Esophagus muscularis mucosa (tissue), 4 donors: Measurements from ENCODE around the gene CDK14. TPM values are rescaled to one million over a fixed set of nuclear protein-coding genes. Genes with fewer than 3 reads are reported as not detected.

Experiments
- DNase-seq: peaks from one replicate; pipeline ENCODE4 v3.0.0-alpha.2; 2017; ENCODE audit errors: extremely low spot score
- H3K27ac ChIP-seq, 4 donors: fragments of 200-600 bp; sonication (generic); replicated peaks in 1 of 4; 1 replicate in 3 of 4; 2 replicates in 1 of 4; pipeline ENCODE4 v1.5.1; 2016 to 2019; ENCODE audit warnings: mild to moderate bottlenecking in 1 of 4
- H3K27me3 ChIP-seq, 4 donors: fragments of 200-600 bp; sonication (generic); one replicate each; pipeline versions ENCODE4 v1.5.1 to v1.6.0; 2016 to 2019
- H3K36me3 ChIP-seq, 4 donors: fragments of 200-600 bp; sonication (generic); one replicate each; pipeline ENCODE4 v1.5.1; 2016 to 2019
- H3K4me1 ChIP-seq, 4 donors: fragments of 200-600 bp; sonication (generic); one replicate each; pipeline ENCODE4 v1.5.1; 2016 to 2019
- H3K4me3 ChIP-seq, 4 donors: fragments of 200-600 bp; sonication (generic); 1 replicate in 2 of 4; 2 replicates in 2 of 4; pipeline ENCODE4 v1.5.1; 2016 to 2019; ENCODE audit warnings: mild to moderate bottlenecking in 4 of 4, moderate library complexity in 1 of 4
- H3K9me3 ChIP-seq, 4 donors: fragments of 200-600 bp; sonication (generic); 1 replicate in 3 of 4; 2 replicates in 1 of 4; pipeline ENCODE4 v1.5.1; 2016 to 2019
- EP300 ChIP-seq: sonication (generic); formaldehyde crosslinking; IDR thresholded peaks from one replicate; pipeline ENCODE4 v1.6.1; 2017; ENCODE audit warnings: antibody characterized with exemption
- POLR2A ChIP-seq: fragments of 450-650 bp; IDR thresholded peaks from one replicate; pipeline ENCODE4 v1.6.1; 2017; ENCODE audit warnings: antibody characterized with exemption, moderate library complexity, mild to moderate bottlenecking, low read depth
- POLR2AphosphoS5 ChIP-seq, 2 donors: sonication (generic); formaldehyde crosslinking; IDR thresholded peaks; one replicate each; pipeline ENCODE4 v1.6.1; 2017; ENCODE audit warnings: antibody characterized with exemption in 2 of 2
- WGBS: methylation state at CpG from one replicate; pipeline ENCODE4 v1.1.5; 2018; 5-methylcytosine and 5-hydroxymethylcytosine counted together
- intact Hi-C: fragments of 100-400 bp; cut with DNase I; formaldehyde crosslinking; loops from one replicate; pipeline ENCODE4 v1.15.1; 2023
- total RNA-seq, 4 donors: library from RNA; depleted of rRNA; stranded (reverse); fragments of >200 nt; gene quantifications; one replicate each; pipeline versions ENCODE4 v1.1.0 to v1.2.1, GENCODE V29; 2016
- TF ChIP-seq, protein P1 (sequence below), 3 experiments: fragments of 200-600 bp in 2 of 3; fragments of 450-650 bp in 1 of 3; sonication (generic) in 2 of 3; IDR thresholded peaks; one replicate each; pipeline ENCODE4 v1.5.1; 2017 to 2019; ENCODE audit warnings: antibody characterized with exemption in 3 of 3, mild to moderate bottlenecking in 2 of 3, moderate library complexity in 1 of 3

The CDK14 gene
- total RNA-seq, 4 donors from 2014 or later = 9.6 to 17.7 (median 14.3) TPM

DNA sequence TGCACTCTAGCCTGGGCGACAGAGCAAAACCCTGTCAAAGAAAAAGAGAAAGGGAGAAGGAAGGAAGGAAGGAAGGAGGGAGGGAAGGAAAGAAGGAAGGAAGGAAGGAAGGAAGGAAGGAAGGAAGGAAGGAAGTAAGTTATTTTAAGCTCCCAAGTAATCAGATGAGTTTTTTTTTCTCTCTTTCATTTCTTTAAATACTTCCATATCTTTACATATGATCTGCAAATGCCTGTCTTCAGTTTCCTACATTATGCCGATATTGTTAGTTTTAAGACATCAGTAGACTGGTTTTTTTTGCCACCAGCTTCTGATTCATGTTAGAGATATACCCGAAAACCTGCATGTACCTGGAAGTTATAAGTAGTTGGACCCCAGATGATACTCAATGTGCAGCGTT, 495.5 kb downstream of the CDK14 start:
- intact Hi-C loops = loop anchor here (5.0 kb wide), 1 partner anchor 691 kb away; no protein-coding TSS in a partner anchor
- H3K27me3 ChIP-seq = no peaks in the 10 kb centered on the region
- no peak overlapping the region for H3K4me3 ChIP-seq
- H3K36me3 ChIP-seq = no peaks in the 10 kb centered on the region
- H3K9me3 ChIP-seq = no peaks in the 10 kb centered on the region
- H3K4me1 ChIP-seq = peaks cover 0 to 7% (median 3%) of the 10 kb centered on the region in 4 donors
- 95% methylated on average over 4 of the region's 4 CpGs for WGBS
- no peak for DNase-seq
- TF ChIP-seq EP300 (no peak), POLR2A (no peak), POLR2AphosphoS5 (IDR thresholded peaks at IDR 0.05) (no peak)
- TF ChIP-seq, protein P1, sequence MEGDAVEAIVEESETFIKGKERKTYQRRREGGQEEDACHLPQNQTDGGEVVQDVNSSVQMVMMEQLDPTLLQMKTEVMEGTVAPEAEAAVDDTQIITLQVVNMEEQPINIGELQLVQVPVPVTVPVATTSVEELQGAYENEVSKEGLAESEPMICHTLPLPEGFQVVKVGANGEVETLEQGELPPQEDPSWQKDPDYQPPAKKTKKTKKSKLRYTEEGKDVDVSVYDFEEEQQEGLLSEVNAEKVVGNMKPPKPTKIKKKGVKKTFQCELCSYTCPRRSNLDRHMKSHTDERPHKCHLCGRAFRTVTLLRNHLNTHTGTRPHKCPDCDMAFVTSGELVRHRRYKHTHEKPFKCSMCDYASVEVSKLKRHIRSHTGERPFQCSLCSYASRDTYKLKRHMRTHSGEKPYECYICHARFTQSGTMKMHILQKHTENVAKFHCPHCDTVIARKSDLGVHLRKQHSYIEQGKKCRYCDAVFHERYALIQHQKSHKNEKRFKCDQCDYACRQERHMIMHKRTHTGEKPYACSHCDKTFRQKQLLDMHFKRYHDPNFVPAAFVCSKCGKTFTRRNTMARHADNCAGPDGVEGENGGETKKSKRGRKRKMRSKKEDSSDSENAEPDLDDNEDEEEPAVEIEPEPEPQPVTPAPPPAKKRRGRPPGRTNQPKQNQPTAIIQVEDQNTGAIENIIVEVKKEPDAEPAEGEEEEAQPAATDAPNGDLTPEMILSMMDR (IDR thresholded peaks at IDR 0.05) = no peak
- no peak overlapping the region for H3K27ac ChIP-seq

- no peak overlapping the region for H3K27ac ChIP-seq
- no peak for DNase-seq
- peaks cover 0 to 7% (median 3%) of the 10 kb centered on the region in 4 donors for H3K4me1 ChIP-seq
- H3K36me3 ChIP-seq = no peaks in the 10 kb centered on the region
- no peaks in the 10 kb centered on the region for H3K27me3 ChIP-seq
- H3K4me3 ChIP-seq = no peak overlapping the region
- intact Hi-C loops = loop anchor here (5.0 kb wide), 1 partner anchor 689 kb away; no protein-coding TSS in a partner anchor
- TF ChIP-seq EP300 (no peak), POLR2A (no peak), POLR2AphosphoS5 (IDR thresholded peaks at IDR 0.05) (no peak)
- TF ChIP-seq, protein P1 (IDR thresholded peaks at IDR 0.05) = no peak
- 99% methylated on average over 3 of the region's 3 CpGs for WGBS
- no peaks in the 10 kb centered on the region for H3K9me3 ChIP-seq
Measured at GRCh38 chr7:91093181-91093580, 497.1 kb downstream of the CDK14 start.

DNA sequence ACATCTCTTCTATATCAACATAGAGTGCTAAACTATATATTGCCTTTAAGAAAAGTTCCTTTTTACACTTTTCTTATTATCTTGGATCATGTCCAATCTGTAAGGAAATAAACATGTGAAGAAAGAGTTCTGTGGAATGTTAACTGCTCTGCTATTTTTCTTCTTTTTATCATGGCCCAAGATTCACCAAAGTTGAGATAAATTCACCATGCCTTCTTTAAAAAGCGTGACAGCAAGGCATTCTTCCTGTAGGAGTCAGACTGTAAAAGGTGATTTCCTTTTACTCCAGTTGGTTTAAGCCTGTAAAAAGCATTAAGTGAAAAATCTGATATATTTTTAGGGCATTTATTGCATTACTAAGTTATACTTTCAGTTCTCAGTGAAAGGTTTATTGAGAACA, 502.4 kb downstream of the CDK14 start:
- 70% methylated on average over 1 of the region's 1 CpG for WGBS
- no peaks in the 10 kb centered on the region for H3K36me3 ChIP-seq
- intact Hi-C loops = no loop called here

DNA sequence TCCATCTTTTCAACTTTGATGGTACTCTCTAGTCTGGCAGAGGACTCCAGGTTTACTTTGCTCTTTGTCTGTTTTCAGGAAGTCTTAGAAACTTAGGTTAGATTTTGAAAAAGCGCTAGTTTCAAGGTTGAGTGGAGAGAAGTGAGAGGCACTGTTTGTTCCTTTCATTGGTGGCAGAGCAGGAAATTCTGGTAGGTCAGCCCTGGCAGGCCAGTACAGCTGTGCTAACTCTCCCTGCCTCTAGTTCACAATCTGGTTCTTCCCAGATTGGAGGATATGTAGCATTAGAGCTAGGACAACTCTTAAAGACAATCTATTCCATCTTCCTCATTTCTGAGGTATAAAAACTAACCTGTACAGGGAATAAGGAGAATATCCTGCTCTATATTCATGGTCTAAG, 507.2 kb downstream of the CDK14 start:
- H3K36me3 ChIP-seq = no peaks in the 10 kb centered on the region
- no peak for TF ChIP-seq POLR2AphosphoS5 (IDR thresholded peaks at IDR 0.05)
- TF ChIP-seq POLR2A = no peak
- TF ChIP-seq, protein P1 (IDR thresholded peaks at IDR 0.05) = no peak
- no peak for TF ChIP-seq EP300
- H3K9me3 ChIP-seq = no peaks in the 10 kb centered on the region
- H3K27ac ChIP-seq = no peak overlapping the region
- intact Hi-C loops = no loop called here
- no peak overlapping the region for H3K4me3 ChIP-seq
- 94% methylated on average over 1 of the region's 1 CpG for WGBS
- no peak for DNase-seq
- no peaks in the 10 kb centered on the region for H3K27me3 ChIP-seq
- peaks cover 0 to 9% (median 2%) of the 10 kb centered on the region in 4 donors for H3K4me1 ChIP-seq

More for the DNA sequence above, 502.4 kb downstream of the CDK14 start:
- Histone ChIP-seq H3K4me3 (no peak overlapping the region), H3K27me3 (no peaks in the 10 kb centered on the region), H3K27ac (no peak overlapping the region), H3K4me1 (peaks cover 0 to 8% (median under 1%) of the 10 kb centered on the region in 4 donors), H3K9me3 (no peaks in the 10 kb centered on the region)
- no peak for DNase-seq
- TF ChIP-seq, protein P1 (IDR thresholded peaks at IDR 0.05) = no peak
- TF ChIP-seq EP300 = no peak
- TF ChIP-seq POLR2A = no peak
- TF ChIP-seq POLR2AphosphoS5 (IDR thresholded peaks at IDR 0.05) = no peak

DNA sequence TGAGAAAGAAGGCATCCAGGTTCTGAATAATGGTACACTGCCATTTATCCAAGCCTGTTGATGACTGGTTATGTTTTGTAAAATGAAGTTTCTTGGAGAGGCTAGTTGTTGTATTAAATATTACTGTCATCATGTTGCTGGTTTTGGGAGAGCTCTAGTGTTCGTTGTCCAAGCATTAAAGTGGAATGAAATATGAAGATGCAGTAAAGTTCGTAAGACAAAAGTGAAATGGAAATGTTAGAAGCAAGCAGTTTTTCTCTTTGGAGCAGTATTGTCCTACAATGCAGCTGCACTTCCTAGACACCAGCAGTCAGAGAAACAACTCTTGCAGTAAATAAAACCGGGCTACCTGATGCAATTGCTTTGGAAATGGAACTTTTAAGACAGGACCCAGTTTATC, 511.3 kb downstream of the CDK14 start:
- H3K27me3 ChIP-seq = no peaks in the 10 kb centered on the region
- intact Hi-C loops = no loop called here
- H3K4me3 ChIP-seq = no peak overlapping the region
- no peak overlapping the region for H3K27ac ChIP-seq
- DNase-seq = no peak
- peaks cover 0 to 6% (median 2%) of the 10 kb centered on the region in 4 donors for H3K4me1 ChIP-seq
- no peaks in the 10 kb centered on the region for H3K9me3 ChIP-seq
- TF ChIP-seq, protein P1 (IDR thresholded peaks at IDR 0.05) = no peak
- TF ChIP-seq EP300 (no peak), POLR2AphosphoS5 (IDR thresholded peaks at IDR 0.05) (no peak), POLR2A (no peak)
- no peaks in the 10 kb centered on the region for H3K36me3 ChIP-seq
- WGBS = 71% methylated on average over 3 of the region's 3 CpGs
